Adrenal gland (tissue), 12 donors: Measurements from ENCODE around the gene TNFRSF14. TPM values are rescaled to one million over a fixed set of nuclear protein-coding genes. Genes with fewer than 3 reads are reported as not detected.

Experiments used
- DNase-seq, 7 donors: peaks; one replicate each; pipeline ENCODE4 v3.0.0-alpha.2; 2019 to 2020
- H3K27ac ChIP-seq, 5 donors: fragments of 200-600 bp; sonication (generic) in 4 of 5; 1 replicate in 3 of 5; 2 replicates in 2 of 5; pipeline versions ENCODE4 v1.5.1 to v1.8.0; 2016 to 2020; ENCODE audit warnings: mild to moderate bottlenecking in 1 of 5
- H3K27me3 ChIP-seq: fragments of 200-600 bp; 2 replicates; pipeline ENCODE4 v1.8.0; 2021
- H3K36me3 ChIP-seq, 2 donors: fragments of 200-600 bp; replicated peaks in 1 of 2; 1 replicate in 1 of 2; 2 replicates in 1 of 2; pipeline versions ENCODE4 v1.5.1 to v1.8.0; 2018 to 2022
- H3K4me1 ChIP-seq, 2 donors: fragments of 200-600 bp; replicated peaks in 1 of 2; 1 replicate in 1 of 2; 2 replicates in 1 of 2; pipeline versions ENCODE4 v1.5.1 to v1.8.0; 2018 to 2021
- H3K4me3 ChIP-seq, 4 donors: fragments of 200-600 bp; sonication (generic) in 3 of 4; one replicate each; pipeline ENCODE4 v1.5.1; 2016 to 2018
- H3K9me3 ChIP-seq, 3 donors: fragments of 200-600 bp; sonication (generic) in 1 of 3; replicated peaks in 1 of 3; 1 replicate in 2 of 3; 2 replicates in 1 of 3; pipeline versions ENCODE4 v1.5.1 to v1.8.0; 2016 to 2021
- CTCF ChIP-seq, 6 experiments: fragments of 450-650 bp in 4 of 6; fragments of 200-600 bp in 2 of 6; sonication (generic) in 1 of 6; IDR thresholded peaks; 1 replicate in 5 of 6; 2 replicates in 1 of 6; pipeline versions ENCODE4 v1.5.1 to v1.8.0; 2016 to 2021; ENCODE audit warnings: antibody characterized with exemption in 6 of 6, mild to moderate bottlenecking in 2 of 6, moderate library complexity in 1 of 6
- POLR2A ChIP-seq, 2 donors: fragments of 450-650 bp; IDR thresholded peaks; one replicate each; pipeline ENCODE4 v1.6.1; 2017; ENCODE audit warnings: antibody characterized with exemption in 2 of 2, mild to moderate bottlenecking in 2 of 2, moderate library complexity in 1 of 2
- WGBS, 4 donors: extraction: QIAGEN DNeasy Blood & Tissue Kit in 2 of 4; methylation state at CpG; one replicate each; pipeline versions ENCODE4 v1.1.5 to v1.1.7; 2013 to 2017; 5-methylcytosine and 5-hydroxymethylcytosine counted together
- intact Hi-C, 2 donors: fragments of 100-400 bp; cut with DNase I; formaldehyde crosslinking; loops; one replicate each; pipeline versions ENCODE4 v1.14.1 to v1.15.0; 2022 to 2023
- polyA plus RNA-seq, 3 donors: library from polyadenylated mRNA; stranded (reverse); fragments of 200-250 nt in 2 of 3; fragments of 350-450 nt in 1 of 3; fragmentation: Illumina TruSeq in 1 of 3; extraction: RNeasy Lipid Tissue Mini Kit (QIAGEN cat#74804) in 1 of 3; gene quantifications; one replicate each; pipeline ENCODE4 v1.2.3, GENCODE V29; 2013 to 2014
- total RNA-seq, 9 donors: library from RNA; depleted of rRNA in 4 of 9; stranded (reverse); fragments of >200 nt in 4 of 9; fragments of 120-200 nt in 1 of 9; fragmentation: NEBNext Ultra II Directional in 1 of 9; extraction: Animal tissue kit (Norgen Biotek cat#: 25700) in 1 of 9; gene quantifications; one replicate each; pipeline versions ENCODE4 v1.1.0 to v1.2.4, GENCODE V29; 2013 to 2023
- donor health status: healthy with polysubstance abuse.
- donor health status: Bipolar disorder and iron deficiency.
- donor health status: DM: yes; HTN: yes; CAD: no.
- donor health status: DM: no; HTN: no; CAD: no.
- donor health status: DM: no; HTN: no; CAD: no.
- donor health status: DM: yes; HTN: yes; CAD: no.

The TNFRSF14 gene
- total and polyA plus RNA-seq, 12 donors: 7.0 to 554 (median 116) TPM

DNA sequence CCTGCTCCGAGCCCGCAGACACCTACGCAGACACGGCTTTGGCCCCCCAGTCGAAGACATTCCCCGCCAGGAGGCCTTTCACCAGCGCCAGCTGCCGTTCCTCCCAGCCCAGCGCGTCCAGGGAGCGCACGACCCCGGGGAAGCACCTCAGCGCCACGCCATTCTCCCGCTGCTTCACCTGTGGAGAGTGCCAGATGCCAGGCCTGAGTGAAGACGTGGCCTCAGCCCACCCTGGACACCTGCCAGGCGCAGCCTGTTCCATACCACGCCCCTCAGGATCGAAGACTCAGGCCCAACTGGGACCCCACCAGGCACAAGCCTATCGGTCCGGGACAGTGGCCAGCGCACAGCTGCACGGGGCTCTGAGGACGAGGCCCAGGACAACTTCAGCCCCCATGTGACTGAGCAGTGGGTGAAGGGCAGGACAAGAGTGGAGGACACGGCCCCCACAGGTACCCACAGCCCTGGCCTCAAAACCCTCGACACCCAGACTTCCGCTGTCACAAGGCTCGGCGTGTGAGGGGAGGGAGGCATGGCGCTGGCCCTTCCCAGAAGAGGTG, 43.2 kb upstream of the TNFRSF14 start:
- Histone ChIP-seq H3K36me3 (peaks cover 0 to 94% of the 10 kb centered on the region in 2 donors), H3K4me1 (no peaks in the 10 kb centered on the region), H3K27ac (no peak overlapping the region), H3K9me3 (no peaks in the 10 kb centered on the region), H3K27me3 (no peaks in the 10 kb centered on the region), H3K4me3 (no peak overlapping the region)
- intact Hi-C loops: no loop called here
- TF ChIP-seq POLR2A (IDR thresholded peaks at IDR 0.05): no peak
- TF ChIP-seq CTCF (IDR thresholded peaks at IDR 0.05): no peak
- no peak for DNase-seq
- WGBS, 4 donors: 95 to 97% (median 95%) methylated on average over 14 to 31 of the region's 31 CpGs

GRCh38 chr1:2513939-2514652, 42.1 kb upstream of the TNFRSF14 start:
- TF ChIP-seq POLR2A (IDR thresholded peaks at IDR 0.05): no peak
- no peak for TF ChIP-seq CTCF (IDR thresholded peaks at IDR 0.05)
- Histone ChIP-seq H3K27ac (no peak overlapping the region), H3K4me1 (no peaks in the 10 kb centered on the region), H3K9me3 (no peaks in the 10 kb centered on the region), H3K27me3 (no peaks in the 10 kb centered on the region), H3K4me3 (no peak overlapping the region), H3K36me3 (peaks cover 0 to 94% of the 10 kb centered on the region in 2 donors)
- intact Hi-C loops: no loop called here
- WGBS, 4 donors: 92 to 100% (median 94%) methylated on average over 6 to 43 of the region's 43 CpGs
- no peak for DNase-seq

DNA sequence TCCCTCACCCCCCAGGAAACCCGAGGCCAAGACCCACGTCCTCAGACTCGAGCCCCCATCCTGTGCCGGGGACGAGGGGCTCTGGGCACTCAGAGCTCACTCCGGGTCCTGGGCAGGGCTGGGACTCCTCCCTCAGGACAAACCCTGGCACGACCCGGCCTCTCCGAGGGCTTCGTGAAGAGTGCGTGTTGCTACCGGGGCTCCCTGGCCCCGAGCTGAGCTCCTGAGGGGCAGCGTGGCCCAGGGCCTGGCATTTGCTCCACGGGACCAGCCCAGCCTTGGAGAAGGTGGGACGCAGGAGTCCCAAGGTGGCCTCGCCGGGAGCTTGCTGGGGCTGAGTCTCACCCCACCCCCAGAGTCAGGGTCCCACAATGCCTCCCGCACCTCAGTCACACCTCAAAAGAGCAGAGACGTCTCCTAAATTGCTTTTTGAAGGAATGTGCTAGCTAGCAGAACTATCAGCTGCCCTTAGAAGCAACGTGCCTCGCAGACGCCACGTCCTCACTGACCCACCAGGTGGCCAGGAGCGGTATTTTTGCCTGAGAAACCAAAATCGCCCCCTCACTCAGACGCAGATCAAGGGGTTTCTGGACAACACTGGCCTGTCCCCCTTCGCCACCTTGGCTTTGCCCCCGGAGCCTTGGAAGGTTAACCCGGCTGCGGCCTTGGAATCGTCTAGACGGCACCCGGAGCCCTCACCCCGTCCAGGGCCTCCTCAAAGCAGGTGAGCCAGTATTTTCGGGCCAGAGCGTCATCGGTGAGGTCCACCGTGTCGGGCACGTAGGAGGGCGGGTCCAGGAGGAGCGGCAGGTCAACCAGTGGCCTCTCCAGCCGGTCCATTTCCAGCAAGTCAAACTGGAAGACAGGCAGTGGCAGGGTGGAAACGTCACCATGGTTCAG, 41.1 kb upstream of the TNFRSF14 start:
- peaks cover 0 to 94% of the 10 kb centered on the region in 2 donors for H3K36me3 ChIP-seq
- H3K4me3 ChIP-seq: no peak overlapping the region
- TF ChIP-seq CTCF (IDR thresholded peaks at IDR 0.05) (peak in 2 of 6 experiments; percentile 4 to 11), POLR2A (IDR thresholded peaks at IDR 0.05) (no peak)

DNA sequence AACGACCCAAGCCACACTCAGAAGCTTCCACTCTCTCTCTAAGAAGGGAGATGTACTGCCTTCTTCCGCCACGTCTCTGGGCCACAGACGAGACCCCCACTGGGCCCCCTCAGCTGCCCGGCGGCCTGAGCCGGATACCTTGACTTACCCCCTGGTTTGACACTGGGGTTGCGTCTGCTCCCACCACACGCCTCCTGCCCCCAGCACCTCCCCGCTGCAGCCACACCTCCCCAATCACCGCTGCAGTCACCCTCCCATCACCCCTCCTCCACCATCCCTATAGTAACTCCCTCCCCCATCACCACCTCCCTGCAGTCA, 40.4 kb upstream of the TNFRSF14 start:
- Histone ChIP-seq H3K4me1 (no peaks in the 10 kb centered on the region), H3K4me3 (no peak overlapping the region), H3K27me3 (no peaks in the 10 kb centered on the region), H3K9me3 (no peaks in the 10 kb centered on the region), H3K27ac (no peak overlapping the region), H3K36me3 (peaks cover 0 to 94% of the 10 kb centered on the region in 2 donors)
- TF ChIP-seq POLR2A (IDR thresholded peaks at IDR 0.05) (no peak), CTCF (IDR thresholded peaks at IDR 0.05) (no peak)
- intact Hi-C loops: no loop called here
- 91 to 96% (median 94%) methylated on average over 11 of the region's 11 CpGs for WGBS, 4 donors
- DNase-seq: no peak

More for the DNA sequence above, 41.1 kb upstream of the TNFRSF14 start:
- no peaks in the 10 kb centered on the region for H3K9me3 ChIP-seq
- no peaks in the 10 kb centered on the region for H3K4me1 ChIP-seq
- no peak for DNase-seq
- intact Hi-C loops: no loop called here
- WGBS, 4 donors: 79 to 88% (median 85%) methylated on average over 27 to 45 of the region's 45 CpGs
- no peak overlapping the region for H3K27ac ChIP-seq
- no peaks in the 10 kb centered on the region for H3K27me3 ChIP-seq
